HG03064 (cell line): ENCODE measurements around the gene RFTN1.

ENCODE experiments used
- ATAC-seq: cut with Tn5 transposase; IDR thresholded peaks from one replicate; pipeline ENCODE4 v1.9.1; 2021; ENCODE audit warnings: low read depth; ENCODE audit not compliant: unreplicated experiment

Gene RFTN1

GRCh38 chr3:16417945-16418739 lies 95.4 kb downstream of the RFTN1 start:
- ATAC-seq = no peak

DNA sequence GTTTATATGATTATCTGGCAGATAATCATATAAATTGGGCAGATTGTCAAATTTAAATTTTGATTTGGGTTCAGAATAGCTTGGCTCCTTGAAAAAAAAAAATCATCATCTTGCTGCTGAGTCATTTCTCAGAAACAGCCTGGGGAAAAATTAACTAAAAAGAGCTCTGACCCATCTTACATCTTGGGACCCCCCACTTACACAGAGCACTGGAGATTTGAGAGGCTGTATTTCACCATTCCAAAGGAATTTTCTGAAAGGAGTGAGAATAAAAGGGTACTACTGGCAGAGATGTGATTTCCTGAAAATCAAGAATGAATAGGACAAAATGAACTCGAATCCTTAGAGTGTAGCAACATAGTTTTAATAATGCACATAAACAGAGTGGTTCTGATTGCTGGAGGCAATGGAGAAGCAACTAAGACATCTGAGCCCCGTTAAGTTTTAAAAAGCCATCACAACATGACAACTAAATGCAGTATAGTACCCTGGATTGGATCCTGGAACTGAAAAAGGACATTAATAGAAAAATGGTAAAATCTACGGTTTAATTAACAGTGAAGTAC lies 97.5 kb downstream of the RFTN1 start:
- ATAC-seq = no peak

GRCh38 chr3:16413321-16413720 lies 100.2 kb downstream of the RFTN1 start:
- ATAC-seq = no peak

GRCh38 chr3:16412192-16412800 lies 101.2 kb downstream of the RFTN1 start:
- ATAC-seq = no peak

DNA sequence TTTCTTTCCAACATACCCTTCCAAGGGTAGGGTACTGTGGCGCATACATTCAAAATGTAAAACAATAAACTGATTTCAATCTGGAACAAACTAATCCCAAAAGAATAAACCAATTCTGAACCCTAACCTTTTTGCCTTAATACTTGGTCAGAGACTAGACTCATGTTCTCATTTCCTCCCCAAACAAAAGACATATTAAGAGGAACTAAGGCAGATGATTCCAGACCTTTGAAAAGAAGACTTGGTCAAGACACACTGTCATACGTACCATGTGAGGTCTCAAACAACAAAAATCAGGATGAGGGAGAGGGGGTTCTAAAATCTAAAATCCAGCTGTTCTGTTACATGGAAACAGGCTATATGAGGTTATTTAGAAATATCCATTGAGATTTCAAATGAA lies 102.1 kb downstream of the RFTN1 start:
- no peak for ATAC-seq

GRCh38 chr3:16410659-16411058 lies 102.8 kb downstream of the RFTN1 start:
- ATAC-seq = no peak

GRCh38 chr3:16409032-16409431 lies 104.5 kb downstream of the RFTN1 start:
- ATAC-seq = no peak

DNA sequence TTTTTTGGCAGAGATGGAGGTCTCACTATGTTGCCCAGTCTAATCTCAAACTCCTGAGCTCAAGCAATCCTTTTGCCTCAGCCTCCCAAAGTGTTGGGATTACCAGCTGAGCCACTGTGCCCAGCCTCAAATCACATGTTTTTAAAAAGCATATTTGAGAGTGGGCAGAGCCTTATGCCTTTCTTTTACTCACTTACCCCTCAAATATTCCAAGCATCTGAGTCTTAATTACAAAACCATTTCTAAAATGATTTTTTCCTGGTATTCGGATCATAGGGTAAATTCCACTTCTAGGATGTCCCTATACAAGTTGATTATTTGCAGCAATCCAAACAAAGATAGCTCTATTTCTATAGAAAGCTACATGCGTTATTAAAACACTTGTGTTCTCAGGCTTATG lies 106.1 kb downstream of the RFTN1 start:
- ATAC-seq = no peak

- peak; percentile 45 for ATAC-seq
These were observed 106.9 kb downstream of the RFTN1 start for GRCh38 chr3:16406579-16406978.

DNA sequence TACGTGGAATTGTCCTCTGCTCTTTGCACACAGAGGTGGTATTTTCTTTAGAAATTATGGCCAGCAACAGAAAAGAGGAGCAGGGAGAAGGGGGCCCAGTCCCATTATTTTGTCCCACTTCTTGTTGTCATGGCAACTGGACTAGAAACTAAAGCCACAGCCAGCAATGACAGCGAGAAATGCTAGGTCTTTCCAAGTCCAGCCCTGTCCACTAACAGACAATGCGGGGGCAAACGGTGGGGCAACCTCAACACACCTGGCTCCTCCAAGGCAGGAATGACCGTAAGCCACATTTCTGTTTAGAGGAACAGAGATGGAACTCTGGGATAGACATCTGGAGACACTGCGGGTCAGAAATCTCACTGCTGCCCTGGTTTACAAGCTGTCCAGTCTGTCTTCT lies 107.3 kb downstream of the RFTN1 start:
- no peak for ATAC-seq

GRCh38 chr3:16404349-16404895 lies 109.1 kb downstream of the RFTN1 start:
- ATAC-seq = no peak

GRCh38 chr3:16402451-16402850 lies 111.0 kb downstream of the RFTN1 start:
- ATAC-seq = no peak

- ATAC-seq = no peak
These were observed 112.2 kb downstream of the RFTN1 start for GRCh38 chr3:16401273-16401672.

- ATAC-seq = no peak
These were observed 113.2 kb downstream of the RFTN1 start for GRCh38 chr3:16400106-16400931.

DNA sequence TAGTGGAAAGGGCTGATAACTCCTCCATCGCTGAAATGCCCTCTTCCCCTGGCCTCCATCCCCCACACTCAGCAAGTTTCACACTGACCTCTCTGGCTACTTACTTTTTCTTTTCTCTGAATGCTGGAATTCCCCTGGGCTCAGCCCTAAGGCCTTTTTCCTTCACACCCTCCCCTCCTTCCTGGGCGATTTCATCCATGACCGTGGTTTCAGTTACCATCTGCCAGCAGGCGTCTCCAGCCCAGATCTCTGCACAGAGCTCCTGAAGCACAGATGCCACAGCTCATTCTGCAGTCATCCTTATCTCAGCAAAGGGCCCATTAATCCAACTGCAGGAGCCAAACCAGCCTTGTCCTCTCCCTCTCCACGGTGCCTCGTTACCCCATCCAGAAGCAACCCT lies 114.0 kb downstream of the RFTN1 start:
- ATAC-seq = no peak

DNA sequence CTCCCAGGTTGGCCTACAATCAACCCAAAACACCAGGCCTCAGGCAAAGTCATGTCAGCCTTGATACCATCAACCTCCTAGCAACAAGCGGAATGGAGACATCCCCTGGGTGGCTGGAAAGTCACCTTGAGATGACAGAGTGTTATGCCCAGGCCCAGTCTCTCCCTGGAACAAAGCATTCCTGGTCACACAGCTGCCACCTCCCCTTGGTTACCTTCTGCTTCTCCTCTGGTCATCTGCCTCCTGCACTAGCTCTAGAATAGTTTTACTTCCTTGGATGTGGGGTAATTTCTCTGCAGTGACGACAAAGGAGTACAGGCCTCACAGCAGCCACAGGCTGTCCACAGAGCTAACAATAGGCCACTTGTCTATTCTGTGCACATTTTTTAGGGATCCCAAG lies 114.9 kb downstream of the RFTN1 start:
- ATAC-seq = no peak

DNA sequence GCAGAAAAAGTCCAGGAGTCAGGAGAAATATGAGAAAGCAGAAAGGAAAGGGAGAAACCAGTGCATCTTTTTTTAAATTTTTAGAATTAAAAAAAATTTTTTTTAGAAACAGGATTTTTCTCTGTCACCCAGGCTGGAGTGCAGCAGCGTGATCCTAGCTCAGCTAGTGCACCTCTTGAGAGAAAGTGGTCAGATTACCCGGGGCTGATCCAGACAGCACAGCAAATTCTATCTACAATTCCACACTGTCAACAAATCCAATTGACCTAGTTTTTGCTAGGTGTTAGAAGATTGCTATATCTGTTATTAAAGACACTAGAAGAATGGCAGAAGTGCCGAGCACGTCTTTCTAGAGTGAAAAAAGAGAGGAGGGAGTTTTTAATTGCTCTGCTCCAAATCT lies 117.3 kb downstream of the RFTN1 start:
- ATAC-seq = no peak

DNA sequence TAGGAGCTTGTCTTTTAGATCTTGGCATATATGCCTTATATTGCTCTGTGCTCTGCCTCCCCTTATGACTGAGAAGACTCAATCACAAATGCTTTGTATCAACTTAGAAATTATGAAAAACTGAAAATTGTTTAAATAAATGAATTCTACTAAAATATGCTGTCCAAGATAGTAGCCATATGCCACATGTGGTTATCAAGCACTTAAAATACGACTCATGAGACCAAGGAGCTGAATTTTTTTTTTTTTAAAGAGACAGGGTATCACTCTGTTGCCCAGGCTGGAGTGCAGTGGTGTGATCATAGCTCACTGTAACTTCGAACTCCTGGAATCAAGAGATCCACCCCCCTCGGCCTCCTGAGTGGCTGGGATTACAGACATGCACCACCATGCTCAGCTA lies 118.3 kb downstream of the RFTN1 start:
- no peak for ATAC-seq

DNA sequence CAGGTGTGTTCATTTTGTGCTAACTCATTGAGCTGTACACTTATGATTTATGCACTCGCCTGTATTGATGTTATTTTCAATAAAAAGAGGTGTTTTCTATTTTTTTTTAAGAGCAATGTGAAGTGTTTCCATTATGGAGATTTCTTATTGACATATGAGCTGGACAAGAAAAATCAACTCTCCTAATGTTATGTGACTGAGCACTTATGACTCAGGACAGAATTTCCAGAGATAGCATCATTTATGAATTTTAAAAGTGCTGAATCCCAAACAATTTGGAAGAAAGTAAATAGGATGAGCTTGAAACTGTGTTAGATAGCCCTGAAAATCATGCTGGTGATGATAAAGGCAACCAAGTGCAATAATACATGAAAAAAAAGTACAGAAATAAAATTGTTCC lies 118.9 kb downstream of the RFTN1 start:
- ATAC-seq = no peak

GRCh38 chr3:16392717-16393116 lies 120.8 kb downstream of the RFTN1 start:
- no peak for ATAC-seq

DNA sequence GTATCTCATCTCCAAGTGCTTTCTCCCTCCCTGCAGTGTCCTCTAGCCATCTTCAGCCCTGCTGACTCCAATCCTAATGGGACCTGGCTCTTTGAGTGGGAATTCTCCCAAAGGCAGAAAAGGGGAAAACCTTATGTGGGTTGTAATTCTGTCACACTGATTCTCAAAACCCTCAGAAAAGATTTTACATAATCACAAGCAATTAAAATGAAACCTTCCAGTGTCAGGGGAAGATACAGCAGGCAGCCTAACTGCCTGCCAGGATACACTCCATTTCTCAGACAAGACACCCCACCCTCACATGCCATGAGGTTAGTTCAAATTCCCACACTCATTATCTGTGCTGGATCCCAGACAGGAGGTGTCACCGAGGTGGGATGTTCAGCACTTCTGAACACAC lies 121.4 kb downstream of the RFTN1 start:
- ATAC-seq = no peak
